K562 (cell line): ENCODE results near the gene IGF2BP3. TPM values are rescaled to one million over a fixed set of nuclear protein-coding genes. Genes with fewer than 3 reads are reported as not detected.

Source experiments
- CAMTA2 ChIP-seq: fragments of 250-450 bp; sonication (Bioruptor Pico); conservative IDR thresholded peaks from 2 replicates; pipeline ENCODE4 v1.5.1; 2022
- FOXA3 ChIP-seq, 2 experiments: fragments of 450-650 bp in 1 of 2; sonication (generic) in 1 of 2; formaldehyde crosslinking; IDR thresholded peaks in 1 of 2; conservative IDR thresholded peaks in 1 of 2; 2 replicates each; pipeline versions ENCODE4 v1.4.0 to v1.8.0; 2020 to 2022; ENCODE audit warnings: mild to moderate bottlenecking in 2 of 2, missing genetic modification reagents in 1 of 2
- GTF2F1 ChIP-seq: IDR thresholded peaks from 2 replicates; pipeline ENCODE4 v1.6.1; 2011; ENCODE audit warnings: low read depth, low read length, improper control_type of control experiment
- HEY1 ChIP-seq: fragments of 250-450 bp; sonication (Bioruptor Pico); IDR thresholded peaks from 2 replicates; pipeline ENCODE4 v1.5.0; 2020; ENCODE audit warnings: mild to moderate bottlenecking, moderate library complexity, borderline replicate concordance
- IFI16 ChIP-seq: fragments of 250-450 bp; sonication (Bioruptor Pico); IDR thresholded peaks from 2 replicates; pipeline ENCODE4 v2.1.2; 2022; ENCODE audit warnings: mild to moderate bottlenecking, inconsistent platforms
- NCOA6 ChIP-seq: fragments of 450-650 bp; IDR thresholded peaks from 2 replicates; pipeline ENCODE4 v1.6.1; 2017; ENCODE audit warnings: mild to moderate bottlenecking
- RCOR1 ChIP-seq, 2 experiments: IDR thresholded peaks; 2 replicates each; pipeline ENCODE4 v1.6.1; 2012; ENCODE audit warnings: low read depth in 2 of 2, low read length in 2 of 2, borderline replicate concordance in 1 of 2, improper control_type of control experiment in 1 of 2
- ZFP1 ChIP-seq: fragments of 450-650 bp; formaldehyde crosslinking; IDR thresholded peaks from 2 replicates; pipeline ENCODE4 v1.4.0; 2020; ENCODE audit warnings: mild to moderate bottlenecking, mixed read lengths
- ZNF407 ChIP-seq: fragments of 450-650 bp; IDR thresholded peaks from 2 replicates; pipeline ENCODE4 v1.6.1; 2016; ENCODE audit warnings: low read depth
- ZNF512 ChIP-seq: IDR thresholded peaks from 2 replicates; pipeline ENCODE4 v1.6.1; 2016; ENCODE audit warnings: missing genetic modification characterization, missing compliant biosample characterization
- polyA plus RNA-seq, 8 experiments: library from polyadenylated mRNA; depleted of rRNA in 4 of 8; stranded (reverse) in 5 of 8; unstranded in 3 of 8; fragments of >200 nt; fragmentation: Nextera tagmentation in 2 of 8; fragmentation: Illumina TruSeq in 1 of 8; extraction: Ambion mirVana in 2 of 8; extraction: Trizol in 1 of 8; gene quantifications; 2 replicates each; pipeline versions ENCODE4 v1.2.1 to v1.2.3, GENCODE V29; 2011 to 2014; ENCODE audit warnings: inconsistent platforms in 1 of 8, missing spikeins in 1 of 8
- total RNA-seq, 7 experiments: library from RNA; depleted of rRNA in 6 of 7; stranded (reverse); fragments of >200 nt in 6 of 7; fragmentation: Illumina TruSeq in 2 of 7; extraction: Trizol in 2 of 7; gene quantifications; 2 replicates each; pipeline versions ENCODE4 v1.2.1 to v1.2.3, GENCODE V29; 2011 to 2021; ENCODE audit warnings: low replicate concordance in 1 of 7

Gene IGF2BP3
- total and polyA plus RNA-seq, 9 of the 15 experiments (the other 6 are each of a cell fraction or from before 2014, with no cell fraction given): 8.4 to 88.1 (median 61.2) TPM

GRCh38 chr7:23422909-23423308 lies 47.4 kb downstream of the IGF2BP3 start (continued):
- TF ChIP-seq ZNF407 (no peak), RCOR1 (IDR thresholded peaks at IDR 0.05; ENCODE audit: borderline replicate concordance in 1 of 2, low read depth in 2 of 2, low read length in 2 of 2) (peak in 1 of 2 experiments; percentile 60; a peak in 1 of 4 replicates), GTF2F1 (no peak), ZNF512 (tag) (no peak), IFI16 (CRISPR knock-in tag) (no peak), HEY1 (CRISPR knock-in tag) (no peak), NCOA6 (no peak), FOXA3 (CRISPR knock-in tag; conservative IDR thresholded peaks at IDR 0.05 in 1 of 2, IDR thresholded peaks at IDR 0.05 in 1 of 2) (no peak), CAMTA2 (CRISPR knock-in tag) (no peak), ZFP1 (CRISPR knock-in tag) (no peak)
- TF ChIP-seq, all 486 proteins: peak for 7
